ENCODE measurements around the gene MED14.

GRCh38 chrX:40646489-40647306 is 88.6 kb downstream of the MED14 start:
- TF ChIP-seq, protein P1, sequence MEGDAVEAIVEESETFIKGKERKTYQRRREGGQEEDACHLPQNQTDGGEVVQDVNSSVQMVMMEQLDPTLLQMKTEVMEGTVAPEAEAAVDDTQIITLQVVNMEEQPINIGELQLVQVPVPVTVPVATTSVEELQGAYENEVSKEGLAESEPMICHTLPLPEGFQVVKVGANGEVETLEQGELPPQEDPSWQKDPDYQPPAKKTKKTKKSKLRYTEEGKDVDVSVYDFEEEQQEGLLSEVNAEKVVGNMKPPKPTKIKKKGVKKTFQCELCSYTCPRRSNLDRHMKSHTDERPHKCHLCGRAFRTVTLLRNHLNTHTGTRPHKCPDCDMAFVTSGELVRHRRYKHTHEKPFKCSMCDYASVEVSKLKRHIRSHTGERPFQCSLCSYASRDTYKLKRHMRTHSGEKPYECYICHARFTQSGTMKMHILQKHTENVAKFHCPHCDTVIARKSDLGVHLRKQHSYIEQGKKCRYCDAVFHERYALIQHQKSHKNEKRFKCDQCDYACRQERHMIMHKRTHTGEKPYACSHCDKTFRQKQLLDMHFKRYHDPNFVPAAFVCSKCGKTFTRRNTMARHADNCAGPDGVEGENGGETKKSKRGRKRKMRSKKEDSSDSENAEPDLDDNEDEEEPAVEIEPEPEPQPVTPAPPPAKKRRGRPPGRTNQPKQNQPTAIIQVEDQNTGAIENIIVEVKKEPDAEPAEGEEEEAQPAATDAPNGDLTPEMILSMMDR (conservative IDR thresholded peaks at IDR 0.05) = no peak
- no peak for TF ChIP-seq EZH2 (IDR thresholded peaks at IDR 0.05; ENCODE audit: low read depth)
